Activated CD8-positive, alpha-beta memory T cell treated with anti-CD3 and anti-CD28 coated beads, Interleukin-2, amount 50 U/mL, for 1 hour (primary cell): ENCODE measurements around the gene NFRKB.
A peak's percentile ranks its signal among the peaks of the same experiment; 100 is the strongest.

ENCODE experiments used
- DNase-seq: peaks from one replicate; pipeline ENCODE4 v3.0.0-alpha.2; 2020; ENCODE audit errors: extremely low read depth

The NFRKB gene

GRCh38 chr11:129895126-129896041 lies at the start of gene NFRKB:
TSS of gene NFRKB (minus strand) at chr11:129895578. CDS start at chr11:129892849, 2,729 bp downstream.
- peak; percentile 43 for DNase-seq

GRCh38 chr11:129944696-129945095 lies 49.3 kb upstream of the NFRKB start:
- DNase-seq, result no peak

GRCh38 chr11:129943036-129943435 lies 47.7 kb upstream of the NFRKB start:
- no peak for DNase-seq

DNA sequence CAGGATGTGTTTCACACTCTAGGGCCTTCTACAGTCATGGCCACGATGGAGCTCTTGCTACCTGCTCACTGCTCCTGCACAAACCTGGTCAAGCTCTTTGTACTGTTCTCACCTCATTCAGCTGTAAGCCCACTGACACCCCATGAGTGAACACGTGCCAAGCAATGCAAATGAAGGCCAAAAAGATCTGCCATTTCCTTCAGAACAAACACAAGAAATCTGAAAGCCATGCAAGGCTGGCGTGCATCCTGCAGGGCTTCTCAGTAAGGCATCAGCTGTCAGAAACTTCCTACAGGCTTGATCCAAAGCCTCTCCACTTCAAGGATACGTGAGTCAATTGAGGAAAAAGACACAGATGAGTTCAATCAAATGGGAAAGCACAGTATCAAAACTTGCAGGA lies 44.1 kb upstream of the NFRKB start:
- no peak for DNase-seq

DNA sequence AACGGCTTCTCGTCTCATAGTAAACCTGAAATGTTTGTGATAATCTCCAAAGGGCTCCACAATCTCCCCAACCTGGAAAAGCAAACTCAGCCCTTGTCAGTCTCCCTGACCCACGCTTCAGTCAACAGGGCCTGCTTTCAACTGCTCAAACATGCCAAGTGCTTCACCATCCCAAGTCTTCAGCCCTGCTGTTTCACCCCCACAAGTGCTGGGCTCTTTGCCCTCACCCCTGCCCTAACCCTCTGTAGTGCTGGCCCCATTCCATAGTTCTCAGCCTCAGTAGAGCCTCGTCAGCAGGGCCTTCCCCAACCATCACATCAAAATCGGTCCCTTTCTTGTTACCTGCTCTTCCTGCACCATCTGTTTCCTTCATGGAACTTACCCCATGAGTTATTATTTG lies 43.4 kb upstream of the NFRKB start:
- DNase-seq, result no peak

- no peak for DNase-seq
Measured at GRCh38 chr11:129937592-129938238, 42.3 kb upstream of the NFRKB start.

DNA sequence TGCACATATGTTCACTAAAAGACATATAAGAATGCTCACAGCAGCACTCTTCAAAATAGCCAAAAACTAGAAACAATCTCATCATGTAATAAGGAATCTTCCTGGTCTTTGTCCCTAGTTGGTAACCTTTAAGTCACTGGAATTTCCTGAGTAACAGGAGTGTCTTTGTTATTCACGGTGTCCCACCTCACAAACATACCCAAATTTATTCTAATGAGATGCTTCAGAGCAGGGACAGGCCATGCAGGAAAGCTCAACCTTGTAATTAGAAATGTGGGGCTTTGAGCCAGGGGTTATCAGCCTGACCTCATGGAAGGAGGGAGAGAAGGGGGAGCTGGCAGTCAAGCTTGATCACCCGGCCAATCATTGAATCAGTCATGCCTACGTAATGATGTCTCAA lies 40.3 kb upstream of the NFRKB start:
- no peak for DNase-seq

DNA sequence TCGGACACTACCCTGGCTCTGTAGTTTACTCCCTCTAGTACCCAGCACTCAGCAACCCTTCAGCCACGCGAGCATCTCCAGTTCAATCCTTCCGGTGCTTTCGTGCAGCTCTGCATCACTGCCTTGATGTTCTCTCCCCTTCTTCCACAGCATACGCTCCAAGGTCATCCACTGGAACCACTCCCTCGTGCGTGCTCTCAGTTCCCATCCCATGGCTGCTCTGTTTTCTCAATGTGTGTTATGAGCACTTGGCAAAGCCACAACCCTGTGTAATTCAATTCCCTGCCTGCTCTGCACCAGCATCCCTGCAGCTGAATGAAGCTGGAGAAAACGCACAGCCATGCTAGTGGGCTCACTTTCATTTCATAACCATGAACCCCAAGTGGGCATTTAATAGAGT lies 38.5 kb upstream of the NFRKB start:
- no peak for DNase-seq

DNA sequence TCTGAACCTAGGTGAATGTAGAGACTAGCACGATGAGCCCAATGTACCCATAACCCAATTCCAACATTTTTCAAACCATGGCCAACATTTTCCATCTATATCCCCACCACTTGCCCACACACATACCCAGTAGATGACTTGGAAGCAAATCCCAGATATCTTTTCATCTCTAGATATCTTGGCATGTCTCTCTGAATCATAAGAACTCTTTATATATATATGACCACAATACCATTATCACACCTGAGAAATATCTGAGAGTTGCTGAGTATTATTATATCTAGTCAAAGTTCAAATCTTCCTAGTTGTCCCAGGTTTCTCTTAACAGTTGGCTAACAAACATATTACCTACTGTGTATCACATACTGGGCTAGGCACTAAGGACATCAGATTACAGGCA lies 37.9 kb upstream of the NFRKB start:
- no peak for DNase-seq

DNA sequence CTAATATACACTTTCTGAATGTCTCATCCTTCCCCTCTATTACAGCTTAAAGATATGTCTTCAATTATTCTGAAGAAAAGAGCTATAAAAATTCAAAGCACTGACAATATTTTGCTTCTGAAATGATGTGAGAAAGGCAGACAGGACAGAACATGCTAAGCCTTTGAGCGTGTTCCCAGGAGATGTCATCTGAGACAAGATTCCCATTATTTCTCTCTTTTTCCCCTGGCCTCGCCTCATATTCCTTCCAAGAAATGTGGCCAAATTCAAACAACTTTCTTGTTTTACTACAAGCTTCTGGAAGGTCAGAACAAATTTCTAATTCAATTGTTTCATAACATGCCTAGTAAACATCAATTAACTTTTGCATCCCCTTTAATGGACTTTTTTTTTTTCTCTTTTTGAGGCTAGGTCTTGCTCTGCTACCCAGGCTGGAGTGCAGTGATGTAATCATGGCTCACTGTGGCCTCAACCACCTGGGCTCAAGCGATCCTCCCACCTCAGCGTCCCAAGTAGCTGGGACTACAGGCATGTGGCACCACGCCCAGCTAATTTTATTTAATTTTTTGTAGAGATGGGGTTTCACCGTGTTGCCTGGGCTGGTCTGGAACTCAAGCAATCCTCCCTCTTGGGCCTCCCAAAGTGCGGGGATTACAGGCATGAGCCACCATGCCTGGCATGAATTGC lies 37.1 kb upstream of the NFRKB start:
- no peak for DNase-seq

DNA sequence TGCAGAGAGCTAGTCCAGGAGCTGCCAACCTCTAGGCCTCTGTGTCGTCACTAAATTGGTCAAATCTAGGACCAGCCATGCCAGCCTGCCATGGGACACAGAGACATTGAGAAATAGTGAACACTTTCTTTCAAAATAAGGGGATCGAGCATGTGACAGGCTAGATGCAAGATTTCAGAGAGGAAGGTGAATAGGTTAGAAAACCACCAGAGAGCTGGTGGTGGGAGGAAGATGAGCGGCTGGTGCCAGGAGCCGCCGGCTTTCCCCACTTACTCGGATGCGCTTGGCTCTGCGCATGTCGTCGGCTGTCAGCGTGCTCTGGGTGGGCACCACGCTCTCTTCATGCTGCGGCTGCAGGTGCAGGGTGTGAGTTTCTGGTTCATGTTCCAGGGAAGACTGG lies 35.4 kb upstream of the NFRKB start:
- DNase-seq, result no peak

GRCh38 chr11:129930296-129930695 lies 34.9 kb upstream of the NFRKB start:
- no peak for DNase-seq

GRCh38 chr11:129929721-129930120 lies 34.3 kb upstream of the NFRKB start:
- DNase-seq, result no peak

DNA sequence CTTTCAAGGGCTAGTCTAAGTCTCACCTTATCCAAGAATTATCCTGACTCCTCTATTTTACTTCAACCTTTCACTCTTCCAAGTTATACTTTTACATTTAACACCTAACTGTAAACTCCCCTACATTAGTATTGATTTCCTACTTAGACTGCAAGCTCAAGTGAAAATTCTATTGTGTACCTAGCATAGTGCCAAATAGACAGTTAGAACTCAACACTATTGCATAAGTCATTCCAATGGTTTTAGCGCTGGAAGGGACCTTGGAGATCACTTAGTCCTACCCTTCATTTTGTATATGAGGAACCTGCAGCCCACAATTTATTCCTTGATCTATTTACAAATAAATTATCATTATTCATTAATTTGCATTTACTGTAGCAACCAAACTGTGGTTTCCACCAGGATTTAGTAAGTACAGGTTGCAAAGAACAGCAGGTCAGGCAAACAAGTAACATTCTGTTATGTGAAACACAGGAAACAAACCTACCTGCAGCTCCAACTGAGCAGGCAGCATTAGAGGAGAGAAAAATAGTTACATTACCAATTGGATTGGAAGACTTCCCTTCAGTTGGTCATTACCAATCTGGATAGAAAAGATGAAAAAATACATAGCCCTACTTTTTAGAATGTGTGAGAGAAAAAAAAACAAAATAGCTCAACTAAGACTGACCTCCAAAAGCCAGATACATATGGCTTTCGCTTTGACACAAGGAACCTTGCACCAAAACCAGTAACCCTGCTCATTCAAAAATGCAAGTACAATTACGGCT lies 33.7 kb upstream of the NFRKB start:
- no peak for DNase-seq

- no peak for DNase-seq
Measured at GRCh38 chr11:129922674-129923073, 27.3 kb upstream of the NFRKB start.

DNA sequence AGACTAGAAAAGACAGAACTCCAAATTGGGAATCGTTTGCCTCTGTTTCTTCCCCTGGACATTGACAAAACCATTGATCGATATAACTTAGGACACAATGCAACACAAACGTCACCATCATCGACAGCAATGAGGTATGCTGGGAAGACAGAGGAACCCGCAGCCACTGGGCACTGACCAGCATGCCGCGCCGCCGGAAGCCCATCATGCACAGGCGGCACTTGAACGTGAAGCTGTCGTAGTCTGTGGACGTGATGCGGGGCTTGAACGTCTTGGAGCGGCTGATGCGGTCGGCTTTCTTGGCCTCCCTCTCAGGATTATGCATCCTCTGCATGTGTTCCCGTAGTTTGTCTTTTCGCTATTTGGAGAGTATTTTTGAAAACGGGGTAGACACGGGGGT lies 23.0 kb upstream of the NFRKB start:
- no peak for DNase-seq

- no peak for DNase-seq
Measured at GRCh38 chr11:129917231-129917630, 21.9 kb upstream of the NFRKB start.

DNA sequence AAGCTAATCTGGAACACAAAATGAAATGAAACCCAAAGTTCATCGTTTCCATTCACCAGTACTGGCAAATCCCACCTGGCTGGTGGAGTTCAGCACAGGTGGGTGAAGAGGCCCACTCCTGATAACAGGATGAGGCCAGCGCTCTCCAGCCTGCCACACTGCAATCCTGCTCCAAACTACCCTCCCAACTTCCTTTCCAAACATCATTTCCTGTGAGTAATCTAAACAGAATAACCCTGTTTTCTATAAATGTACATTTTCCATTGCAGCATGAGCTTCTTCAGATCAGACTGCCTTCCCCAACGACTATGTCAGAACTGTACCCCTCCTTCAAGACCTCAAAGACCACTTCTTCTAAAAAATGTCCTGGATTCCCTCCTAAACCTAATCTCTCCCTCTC lies 15.9 kb upstream of the NFRKB start:
- DNase-seq, result no peak

DNA sequence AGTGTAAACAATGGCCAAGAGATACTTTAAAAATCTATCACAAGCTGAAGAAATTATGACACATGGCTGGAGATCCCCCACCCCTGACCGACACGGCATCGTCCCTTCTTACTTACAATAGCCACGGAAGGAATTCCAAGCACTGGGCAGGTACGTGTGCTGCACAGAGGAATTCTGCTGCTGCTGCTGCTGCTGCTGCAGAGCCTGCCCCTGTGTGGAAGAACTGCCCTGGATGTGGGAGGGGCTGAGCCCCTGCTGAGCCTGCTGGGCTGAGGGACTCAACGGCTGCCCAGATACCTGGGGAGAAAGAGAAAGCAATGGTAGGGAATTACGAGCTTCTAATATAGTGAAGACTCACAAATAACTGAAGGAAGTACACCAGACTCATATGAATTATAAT lies 15.0 kb upstream of the NFRKB start:
- DNase-seq, result no peak

GRCh38 chr11:129905402-129905801 lies 10.0 kb upstream of the NFRKB start:
- DNase-seq, result no peak

DNA sequence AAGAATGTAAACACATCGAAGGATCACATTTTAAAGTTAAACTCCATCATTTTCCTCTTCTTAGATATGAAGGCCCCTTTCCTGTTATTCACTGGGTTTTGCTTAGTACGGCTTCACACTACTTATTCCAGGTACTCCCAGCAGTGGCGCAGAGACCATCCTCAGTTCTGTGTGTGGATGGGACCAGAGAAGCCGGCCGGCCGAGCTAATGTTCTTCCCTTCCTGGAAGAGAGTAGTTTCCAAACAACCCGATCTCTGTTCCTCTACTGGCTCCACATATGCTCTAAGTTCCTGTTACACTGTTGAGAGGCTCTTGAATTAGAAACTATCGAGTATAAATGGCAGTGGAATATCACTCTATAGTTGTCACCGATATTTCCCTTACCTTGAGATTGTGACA lies 684 bp upstream of the NFRKB start:
- DNase-seq, result no peak
